Right ventricle myocardium superior (tissue), 1 donor: ENCODE data around the gene ZNF823. TPM values are rescaled to one million over a fixed set of nuclear protein-coding genes. Genes with fewer than 3 reads are reported as not detected.
A peak's percentile ranks its signal among the peaks of the same experiment; 100 is the strongest.
"Not testable (repeated sequence)": the region's sequence is repeated elsewhere in the genome, so short reads cannot be mapped to it uniquely, and the experiment has no call there.

Source experiments
- ATAC-seq: fragments of 200-7000 bp; cut with Tn5 transposase; one replicate; pipeline ENCODE4 v1.9.1; 2020; ENCODE audit warnings: mild to moderate bottlenecking; ENCODE audit not compliant: poor library complexity
- DNase-seq: peaks from one replicate; pipeline ENCODE4 v3.0.0-alpha.2; 2020
- intact Hi-C: fragments of 100-400 bp; cut with DNase I; formaldehyde crosslinking; loops from one replicate; pipeline ENCODE4 v1.11.2; 2022
- total RNA-seq: library from RNA; stranded (reverse); fragmentation: NEBNext Ultra II Directional; extraction: Animal tissue kit (Norgen Biotek cat#: 25700); gene quantifications from one replicate; pipeline ENCODE4 v1.2.1, GENCODE V29; 2021
- donor health status: DM: no; HTN: yes; CAD: no; lungs with severe emphysema.

The ZNF823 gene
- total RNA-seq, 1 donor from 2014 or later, result 2.6 TPM

DNA sequence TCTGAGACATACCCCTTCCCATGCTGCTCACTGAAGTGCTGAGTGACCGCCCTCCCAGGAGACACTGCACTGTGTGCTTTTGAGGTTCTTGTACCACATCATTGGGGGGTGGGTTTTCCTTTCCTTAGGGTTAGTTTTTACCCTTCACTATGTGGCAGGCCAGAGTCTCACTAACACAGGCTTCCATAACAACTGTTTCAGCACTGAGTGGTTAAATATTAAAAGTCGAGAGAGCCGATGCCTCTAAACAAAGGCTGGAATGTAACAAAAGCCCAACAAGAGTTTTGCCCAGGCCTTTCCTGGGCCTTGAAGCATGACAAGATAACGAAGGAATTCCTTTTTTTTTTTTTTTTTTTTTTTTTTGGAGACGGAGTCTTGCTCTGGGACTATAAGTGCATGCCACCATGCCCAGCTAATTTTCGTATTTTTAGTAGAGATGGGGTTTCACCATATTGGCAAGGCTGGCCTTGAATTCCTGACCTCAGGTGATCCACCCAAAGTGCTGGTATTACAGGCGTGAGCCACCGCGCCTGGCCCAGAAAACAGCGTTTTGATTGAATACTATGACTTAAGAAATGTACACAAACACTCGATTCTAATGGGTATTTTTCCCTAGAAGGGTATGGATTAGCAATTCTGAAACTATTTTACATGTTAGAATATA lies 46.5 kb downstream of the ZNF823 start:
- no peak for DNase-seq
- intact Hi-C loops, result loop anchor here (10.0 kb wide), 1 partner anchor 103 kb away; the partner anchor contains the start of gene ZNF491
- ATAC-seq, result no peak

- DNase-seq (no peak), ATAC-seq (no peak)
- intact Hi-C loops, result no loop called here
These were observed 52.8 kb downstream of the ZNF823 start for GRCh38 chr19:11685676-11686650.

DNA sequence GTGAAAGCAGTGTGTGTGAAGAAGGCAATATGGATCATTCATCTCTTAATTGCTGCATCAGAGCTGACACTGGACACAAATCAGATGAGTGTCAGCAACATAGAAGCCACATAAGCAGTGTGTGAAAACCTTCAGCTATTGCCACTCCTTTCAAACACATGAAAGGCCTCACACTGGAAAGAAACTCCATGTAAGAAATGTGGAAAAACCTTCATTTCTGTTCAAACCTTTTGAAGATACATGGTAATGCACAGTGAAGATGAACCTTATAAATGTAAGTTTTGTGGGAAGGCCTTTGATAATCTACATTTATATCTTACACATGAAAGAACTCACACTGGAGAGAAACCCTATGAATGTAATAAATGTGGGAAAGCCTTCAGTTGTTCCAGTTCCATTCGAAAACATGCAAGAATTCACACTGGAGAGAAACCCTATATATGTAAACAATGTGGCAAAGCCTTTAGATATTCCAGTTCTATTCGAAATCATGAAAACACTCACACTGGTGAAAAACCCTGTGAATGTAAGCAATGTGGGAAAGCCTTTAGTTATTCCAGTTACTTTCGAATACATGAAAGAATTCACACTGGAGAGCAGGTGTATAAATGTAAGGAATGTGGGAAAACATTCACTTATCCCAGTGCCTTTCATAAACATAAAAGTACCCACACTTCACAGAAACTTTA lies 53.6 kb downstream of the ZNF823 start:
- ATAC-seq (no peak), DNase-seq (no peak)
- intact Hi-C loops, result no loop called here

GRCh38 chr19:11680689-11681302 lies 58.0 kb downstream of the ZNF823 start:
- DNase-seq, result no peak
- no peak for ATAC-seq
- intact Hi-C loops, result no loop called here

DNA sequence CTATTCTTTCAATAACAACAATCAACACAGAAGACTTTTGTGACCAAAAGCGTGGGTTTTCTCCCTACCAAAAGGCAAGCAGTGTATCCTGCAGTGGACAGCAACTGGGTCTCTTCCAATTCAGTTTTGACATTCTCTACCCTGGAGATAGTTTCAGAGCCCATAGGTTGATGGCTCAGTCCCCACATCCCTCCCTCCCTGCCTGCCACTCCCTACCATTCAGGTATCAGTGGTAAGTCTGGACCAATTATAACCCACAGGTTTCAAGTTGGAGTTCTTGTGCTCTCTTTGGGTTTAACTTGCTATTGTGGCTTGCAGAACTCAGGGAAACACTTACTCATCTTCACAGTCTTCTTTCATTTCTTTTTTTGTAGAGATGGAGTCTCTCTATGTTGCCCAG lies 60.2 kb downstream of the ZNF823 start:
- DNase-seq (no peak), ATAC-seq (no peak)
- intact Hi-C loops, result no loop called here

DNA sequence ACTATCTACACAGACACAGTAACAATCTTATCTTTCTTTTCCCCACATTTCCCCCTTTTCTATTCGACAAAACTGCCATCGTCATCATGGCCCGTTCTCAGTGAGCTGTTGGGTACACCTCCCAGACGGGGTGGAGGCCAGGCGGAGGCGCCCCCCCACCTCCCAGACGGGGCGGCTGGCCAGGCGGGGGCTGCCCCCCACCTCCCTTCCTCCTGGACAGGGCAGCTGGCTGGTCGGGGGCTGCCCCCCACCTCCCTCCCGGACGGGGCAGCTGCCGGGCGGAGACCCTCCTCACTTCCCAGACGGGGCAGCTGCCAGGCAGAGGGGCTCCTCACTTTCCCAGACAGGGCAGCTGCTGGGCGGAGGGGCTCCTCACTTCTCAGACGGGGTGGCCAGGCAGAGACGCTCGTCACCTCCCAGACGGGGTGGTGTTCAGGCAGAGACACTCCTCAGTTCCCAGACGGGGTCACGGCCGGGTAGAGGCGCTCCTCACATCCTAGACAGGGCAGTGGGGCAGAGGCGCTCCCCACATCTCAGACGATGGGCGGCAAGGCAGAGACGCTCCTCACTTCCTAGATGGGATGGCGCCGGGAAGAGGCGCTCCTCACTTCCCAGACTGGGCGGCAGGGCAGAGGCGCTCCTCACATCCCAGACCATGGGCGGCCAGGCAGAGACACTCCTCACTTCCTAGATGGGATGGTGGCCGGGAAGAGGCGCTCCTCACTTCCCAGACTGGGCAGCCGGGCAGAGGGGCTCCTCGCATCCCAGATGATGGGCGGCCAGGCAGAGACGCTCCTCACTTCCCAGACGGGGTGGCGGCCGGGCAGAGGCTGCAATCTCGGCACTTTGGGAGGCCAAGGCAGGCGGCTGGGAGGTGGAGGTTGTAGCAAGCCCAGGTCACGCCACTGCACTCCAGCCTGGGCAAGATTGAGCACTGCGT lies 61.8 kb downstream of the ZNF823 start:
- ATAC-seq, intact Hi-C loops, DNase-seq: not testable (repeated sequence)

- intact Hi-C loops, result no loop called here
- ATAC-seq (no peak), DNase-seq (no peak)
These were observed 63.2 kb downstream of the ZNF823 start for GRCh38 chr19:11675569-11675968.

DNA sequence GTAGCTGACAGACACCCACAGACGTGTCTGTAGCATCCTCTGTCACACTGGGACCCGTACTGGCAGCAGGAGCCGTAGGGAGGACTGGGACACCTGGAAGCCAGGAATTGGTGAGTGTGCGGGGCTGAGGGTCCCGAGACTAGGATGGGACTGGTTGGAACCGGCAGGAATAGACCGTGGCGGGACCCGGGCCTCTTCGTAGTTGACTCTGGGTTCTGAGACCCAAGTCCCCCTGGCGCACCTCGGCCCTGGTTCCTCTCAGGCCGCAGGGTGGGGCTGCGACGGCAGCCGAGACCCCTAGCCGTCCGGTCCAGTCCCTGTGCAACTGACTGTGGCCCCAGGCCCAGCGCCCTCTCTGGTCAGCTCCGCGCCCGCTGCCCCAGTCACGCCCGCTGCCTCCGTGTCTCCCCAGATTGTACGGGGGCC lies 64.7 kb downstream of the ZNF823 start:
- ATAC-seq (no peak), DNase-seq (no peak)
- intact Hi-C loops, result no loop called here

- intact Hi-C loops, result no loop called here
- DNase-seq (peak; percentile 79), ATAC-seq (peak; percentile 94)
These were observed 65.1 kb downstream of the ZNF823 start for GRCh38 chr19:11673608-11674041.

Other genes with a start within 250 kb of the ZNF823 start
- gene ZNF653, start 233.1 kb downstream of the ZNF823 start, total RNA-seq, result 2.9 TPM
- 178 TPM for gene ECSIT, start 209.8 kb downstream of the ZNF823 start, total RNA-seq
- 59.5 TPM for gene CNN1, start 200.1 kb downstream of the ZNF823 start, total RNA-seq
- gene ELOF1, start 179.7 kb downstream of the ZNF823 start, total RNA-seq, result 32.7 TPM
- gene ACP5, start 161.3 kb downstream of the ZNF823 start, total RNA-seq, result 2.3 TPM
- gene ZNF627, start 141.5 kb downstream of the ZNF823 start, total RNA-seq, result 4.2 TPM
- 3.8 TPM for gene ZNF441, start 28.1 kb upstream of the ZNF823 start, total RNA-seq
- 3.1 TPM for gene ZNF491, start 59.6 kb upstream of the ZNF823 start, total RNA-seq
- gene ZNF440, start 75.3 kb upstream of the ZNF823 start, total RNA-seq, result 4.5 TPM
- gene ZNF439, start 109.8 kb upstream of the ZNF823 start, total RNA-seq, result 3.2 TPM
- 4.7 TPM for gene ZNF69, start 148.8 kb upstream of the ZNF823 start, total RNA-seq
- gene ZNF700, start 186.2 kb upstream of the ZNF823 start, total RNA-seq, result 4.2 TPM
- 3.7 TPM for gene ZNF763, start 226.1 kb upstream of the ZNF823 start, total RNA-seq